Measurements from ENCODE around the gene CRLF2.
A peak's percentile ranks its signal among the peaks of the same experiment; 100 is the strongest.
"Not testable (repeated sequence)": the region's sequence is repeated elsewhere in the genome, so short reads cannot be mapped to it uniquely, and the experiment has no call there.

Gene CRLF2

DNA sequence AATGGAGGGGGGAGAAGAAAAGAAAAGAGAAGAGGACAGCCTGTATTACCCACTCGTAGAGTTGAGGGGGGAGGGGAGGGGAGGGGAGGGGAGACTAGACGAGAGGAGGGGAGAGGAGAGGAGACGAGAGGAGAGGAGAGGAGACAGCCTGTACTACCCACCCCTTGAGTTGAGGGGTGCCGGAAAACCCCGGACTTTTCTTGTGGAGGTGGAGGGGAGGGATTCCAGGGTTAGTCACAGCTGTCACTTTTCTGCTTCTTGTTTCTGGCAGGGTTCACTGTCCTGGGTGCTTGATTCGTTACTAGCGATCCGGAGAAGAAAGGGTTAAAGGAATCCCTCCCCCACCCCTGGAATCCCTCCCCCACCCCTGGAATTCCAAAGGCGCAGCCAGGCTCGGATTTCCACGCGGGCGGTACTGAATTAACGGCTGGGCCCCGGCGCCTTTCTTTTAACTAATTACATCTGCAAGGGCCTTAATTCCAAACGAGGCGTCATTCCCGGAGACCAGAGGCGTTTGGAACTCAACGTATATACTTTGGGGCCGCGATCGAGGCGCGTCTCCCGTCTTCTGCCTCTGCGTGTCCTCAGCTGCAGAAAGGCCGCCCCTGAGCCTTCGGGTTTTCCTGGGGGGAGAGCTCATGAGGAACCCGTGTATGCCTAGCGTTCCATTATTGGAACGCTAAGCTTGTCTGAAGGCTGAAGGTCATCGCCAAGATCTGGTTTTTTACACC lies 36.0 kb upstream of the CRLF2 start:
- peaks cover 12% of the 10 kb centered on the region for H3K9me3 ChIP-seq (ENCODE audit: severe bottlenecking)
- no peak for DNase-seq (ENCODE audit: low spot score)
- H3K27me3 ChIP-seq (ENCODE audit: insufficient read depth, poor library complexity, severe bottlenecking): no peaks in the 10 kb centered on the region
- peak; percentile 21; the same call in 1 of the 3 replicates for ATAC-seq (ENCODE audit: low read depth)
- no peak overlapping the region for H3K4me3 ChIP-seq (ENCODE audit: severe bottlenecking)
- no peaks in the 10 kb centered on the region for H3K4me1 ChIP-seq (ENCODE audit: insufficient read depth, poor library complexity, severe bottlenecking)
- no peak for TF ChIP-seq CTCF (IDR thresholded peaks at IDR 0.05; ENCODE audit: poor library complexity, severe bottlenecking)
- H3K27ac ChIP-seq (ENCODE audit: poor library complexity, severe bottlenecking): peak overlapping the region; percentile 1
- no peaks in the 10 kb centered on the region for H3K36me3 ChIP-seq (ENCODE audit: low read depth)

DNA sequence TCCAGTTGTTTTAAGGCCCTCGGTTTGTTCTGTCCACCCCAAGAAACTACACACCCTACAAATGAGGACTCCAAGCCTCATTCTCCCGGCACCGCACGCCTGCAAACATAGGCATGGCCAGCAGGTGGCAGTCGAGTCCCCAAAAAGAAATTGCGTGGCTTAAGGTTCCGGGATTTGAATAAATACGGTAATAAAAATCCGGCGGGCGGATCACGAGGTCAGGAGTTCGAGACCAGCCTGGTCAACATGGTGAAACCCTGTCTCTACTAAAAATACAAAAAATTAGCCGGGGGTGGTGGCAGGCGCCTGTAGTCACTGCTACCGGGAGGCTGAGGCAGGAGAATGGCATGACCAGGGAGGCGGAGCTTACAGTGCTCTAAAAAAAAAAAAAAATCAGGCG lies 34.4 kb upstream of the CRLF2 start:
- Histone ChIP-seq H3K27me3 (ENCODE audit: insufficient read depth, poor library complexity, severe bottlenecking) (no peaks in the 10 kb centered on the region), H3K27ac (ENCODE audit: poor library complexity, severe bottlenecking) (no peak overlapping the region), H3K9me3 (ENCODE audit: severe bottlenecking) (peaks cover 9% of the 10 kb centered on the region), H3K36me3 (ENCODE audit: low read depth) (no peaks in the 10 kb centered on the region), H3K4me3 (ENCODE audit: severe bottlenecking) (no peak overlapping the region), H3K4me1 (ENCODE audit: insufficient read depth, poor library complexity, severe bottlenecking) (no peaks in the 10 kb centered on the region)
- TF ChIP-seq CTCF (IDR thresholded peaks at IDR 0.05; ENCODE audit: poor library complexity, severe bottlenecking): peak; percentile 88
- DNase-seq (ENCODE audit: low spot score): no peak
- ATAC-seq (ENCODE audit: low read depth): peak; percentile 38; the same call in 1 of the 3 replicates

GRCh38 chrX:1244164-1245076 lies 32.0 kb upstream of the CRLF2 start:
- DNase-seq (ENCODE audit: low spot score) (no peak), ATAC-seq (ENCODE audit: low read depth) (no peak)
- Histone ChIP-seq H3K4me3 (ENCODE audit: severe bottlenecking) (no peak overlapping the region), H3K4me1 (ENCODE audit: insufficient read depth, poor library complexity, severe bottlenecking) (no peaks in the 10 kb centered on the region), H3K9me3 (ENCODE audit: severe bottlenecking) (peaks cover 3% of the 10 kb centered on the region), H3K36me3 (ENCODE audit: low read depth) (no peaks in the 10 kb centered on the region), H3K27me3 (ENCODE audit: insufficient read depth, poor library complexity, severe bottlenecking) (no peaks in the 10 kb centered on the region), H3K27ac (ENCODE audit: poor library complexity, severe bottlenecking) (no peak overlapping the region)
- TF ChIP-seq CTCF (IDR thresholded peaks at IDR 0.05; ENCODE audit: poor library complexity, severe bottlenecking): peak; percentile 23

DNA sequence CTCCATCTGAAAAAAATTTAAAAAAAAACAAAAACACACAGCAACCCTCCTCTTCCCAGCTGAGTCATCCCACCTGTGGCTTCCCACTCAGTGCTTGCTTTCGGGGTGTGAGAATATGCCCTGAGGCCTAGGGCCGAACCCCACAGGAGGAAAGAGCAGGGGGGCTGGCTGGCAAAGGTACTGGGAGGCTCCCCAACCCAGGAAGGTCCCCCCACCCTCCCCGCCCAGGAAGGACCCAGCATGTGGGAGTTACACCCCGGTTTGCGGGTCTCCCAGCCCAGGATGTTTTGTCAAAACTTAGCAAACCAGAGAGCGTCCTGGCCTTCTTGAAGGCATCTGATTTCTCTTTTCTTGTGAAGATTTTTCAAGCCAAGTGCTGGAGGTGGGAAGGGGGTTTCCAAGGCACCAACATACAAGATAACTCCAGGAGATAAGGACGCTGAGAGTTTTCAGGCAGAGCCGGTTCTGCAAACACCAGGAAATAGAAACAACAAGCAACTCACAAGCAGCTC lies 30.5 kb upstream of the CRLF2 start:
- Histone ChIP-seq H3K36me3 (ENCODE audit: low read depth) (no peaks in the 10 kb centered on the region), H3K9me3 (ENCODE audit: severe bottlenecking) (peaks cover 3% of the 10 kb centered on the region), H3K27me3 (ENCODE audit: insufficient read depth, poor library complexity, severe bottlenecking) (no peaks in the 10 kb centered on the region), H3K4me3 (ENCODE audit: severe bottlenecking) (no peak overlapping the region), H3K4me1 (ENCODE audit: insufficient read depth, poor library complexity, severe bottlenecking) (no peaks in the 10 kb centered on the region), H3K27ac (ENCODE audit: poor library complexity, severe bottlenecking) (no peak overlapping the region)
- TF ChIP-seq CTCF (IDR thresholded peaks at IDR 0.05; ENCODE audit: poor library complexity, severe bottlenecking): no peak
- peak; percentile 51 for DNase-seq (ENCODE audit: low spot score)
- ATAC-seq (ENCODE audit: low read depth): peak; percentile 64

DNA sequence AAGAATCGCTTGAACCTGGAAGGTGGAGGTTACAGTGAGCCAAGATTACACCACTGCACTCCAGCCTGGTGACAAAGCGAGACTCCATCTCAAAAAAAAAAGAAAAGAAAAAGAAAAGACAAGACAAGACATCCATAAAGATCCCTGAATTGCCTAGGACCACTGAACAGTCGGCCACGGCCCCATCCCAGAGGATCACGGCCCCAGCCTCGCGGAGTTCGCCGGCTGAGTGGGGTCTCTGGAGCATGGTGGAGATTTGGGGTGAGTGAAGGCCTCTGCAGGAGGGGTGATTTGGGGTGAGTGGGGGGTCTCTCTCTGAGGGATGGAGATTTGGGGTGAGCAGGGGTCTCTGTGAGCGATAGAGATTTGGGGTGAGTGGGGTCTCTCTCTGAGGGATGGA lies 28.1 kb upstream of the CRLF2 start:
- not testable (repeated sequence) for H3K9me3 ChIP-seq (ENCODE audit: severe bottlenecking); H3K4me1 ChIP-seq (ENCODE audit: insufficient read depth, poor library complexity, severe bottlenecking); H3K27ac ChIP-seq (ENCODE audit: poor library complexity, severe bottlenecking); ATAC-seq (ENCODE audit: low read depth); H3K4me3 ChIP-seq (ENCODE audit: severe bottlenecking); H3K36me3 ChIP-seq (ENCODE audit: low read depth); H3K27me3 ChIP-seq (ENCODE audit: insufficient read depth, poor library complexity, severe bottlenecking)
- DNase-seq (ENCODE audit: low spot score): peak; percentile 39
